ENCODE results near the gene ARID1B.

DNA sequence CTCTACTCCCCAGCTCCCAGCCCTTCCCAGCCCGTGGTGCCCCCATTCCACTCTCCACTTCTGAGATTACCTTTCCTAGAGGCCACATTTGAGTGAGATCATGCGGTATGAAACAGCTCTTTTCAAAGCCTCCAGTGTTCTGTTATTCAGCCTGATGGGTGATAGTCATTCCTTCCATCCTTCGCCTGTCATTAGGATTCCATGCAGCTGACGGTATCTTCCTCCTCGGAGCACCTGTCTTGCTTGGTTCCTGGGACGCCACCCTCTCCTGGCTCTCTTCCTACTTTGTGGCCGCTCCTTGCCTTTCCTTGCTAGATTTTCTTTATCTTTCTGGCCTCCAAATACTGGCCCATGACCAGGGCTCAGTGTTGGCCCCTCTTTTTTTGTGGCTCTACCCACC lies 137.0 kb downstream of the ARID1B start:
- TF ChIP-seq, protein P1, sequence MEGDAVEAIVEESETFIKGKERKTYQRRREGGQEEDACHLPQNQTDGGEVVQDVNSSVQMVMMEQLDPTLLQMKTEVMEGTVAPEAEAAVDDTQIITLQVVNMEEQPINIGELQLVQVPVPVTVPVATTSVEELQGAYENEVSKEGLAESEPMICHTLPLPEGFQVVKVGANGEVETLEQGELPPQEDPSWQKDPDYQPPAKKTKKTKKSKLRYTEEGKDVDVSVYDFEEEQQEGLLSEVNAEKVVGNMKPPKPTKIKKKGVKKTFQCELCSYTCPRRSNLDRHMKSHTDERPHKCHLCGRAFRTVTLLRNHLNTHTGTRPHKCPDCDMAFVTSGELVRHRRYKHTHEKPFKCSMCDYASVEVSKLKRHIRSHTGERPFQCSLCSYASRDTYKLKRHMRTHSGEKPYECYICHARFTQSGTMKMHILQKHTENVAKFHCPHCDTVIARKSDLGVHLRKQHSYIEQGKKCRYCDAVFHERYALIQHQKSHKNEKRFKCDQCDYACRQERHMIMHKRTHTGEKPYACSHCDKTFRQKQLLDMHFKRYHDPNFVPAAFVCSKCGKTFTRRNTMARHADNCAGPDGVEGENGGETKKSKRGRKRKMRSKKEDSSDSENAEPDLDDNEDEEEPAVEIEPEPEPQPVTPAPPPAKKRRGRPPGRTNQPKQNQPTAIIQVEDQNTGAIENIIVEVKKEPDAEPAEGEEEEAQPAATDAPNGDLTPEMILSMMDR (IDR thresholded peaks at IDR 0.05) = no peak
- no peak for TF ChIP-seq POLR2A (IDR thresholded peaks at IDR 0.05)
